Stimulated activated CD8-positive, alpha-beta memory T cell treated with anti-CD3 and anti-CD28 coated beads, Interleukin-12 subunit alpha, Interleukin-12 subunit beta, amount 100 ng/mL, for 1 hour (primary cell): ENCODE results near the gene STK33.

Experiments
- DNase-seq: peaks from one replicate; pipeline ENCODE4 v3.0.0-alpha.2; 2020; ENCODE audit warnings: low read depth

The STK33 gene

DNA sequence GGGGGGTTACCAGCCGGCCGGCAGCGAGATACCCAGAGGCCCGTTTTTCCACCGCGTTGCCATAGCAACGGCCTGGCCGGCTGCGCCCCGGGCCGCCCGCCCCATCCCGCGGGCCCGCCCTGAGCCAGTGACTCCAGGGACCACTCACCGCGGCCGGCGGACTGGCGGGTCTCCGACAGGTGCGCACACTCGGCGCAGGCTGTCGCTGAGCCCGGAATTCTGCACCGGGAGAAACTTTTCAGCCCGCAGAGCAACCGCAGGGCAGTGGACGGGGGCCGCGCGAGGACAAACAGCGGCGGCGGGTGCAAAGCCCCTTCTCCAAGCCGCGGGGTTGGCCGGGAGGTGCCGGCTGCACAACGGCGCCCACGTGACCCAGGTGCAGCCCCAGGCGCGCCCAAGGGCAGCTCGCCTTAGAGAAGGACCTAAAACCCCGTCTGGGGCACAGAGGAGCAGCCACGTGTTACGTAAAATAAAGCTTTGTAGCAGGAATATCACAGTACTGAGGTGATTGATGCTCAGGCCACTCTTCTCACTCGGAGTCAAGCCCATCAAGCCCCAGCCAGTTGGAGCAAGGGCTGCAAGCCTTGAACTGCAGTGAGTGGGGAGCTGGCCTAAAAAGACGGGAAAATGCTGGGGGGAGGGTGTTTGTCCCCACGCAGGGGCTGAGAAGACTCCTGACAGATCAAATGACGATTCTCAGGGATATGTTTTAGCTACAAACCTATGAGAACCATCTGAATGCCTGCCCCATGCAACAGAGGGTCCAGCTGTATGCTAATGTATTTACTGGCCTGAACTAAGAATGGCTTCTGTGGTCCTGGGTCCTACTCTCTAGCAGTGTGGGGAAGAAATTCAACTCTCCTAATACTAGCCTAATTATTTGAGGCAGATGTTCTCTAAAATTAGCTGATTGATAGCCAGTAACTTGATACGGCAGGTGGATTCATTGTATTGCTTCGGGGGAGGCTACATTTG, at the start of gene STK33:
Gene STK33, minus strand, starts transcription at position 294 of the 975 bp plus-strand sequence. CDS start 119,323 bp downstream, outside the sequence.
- DNase-seq = no peak

DNA sequence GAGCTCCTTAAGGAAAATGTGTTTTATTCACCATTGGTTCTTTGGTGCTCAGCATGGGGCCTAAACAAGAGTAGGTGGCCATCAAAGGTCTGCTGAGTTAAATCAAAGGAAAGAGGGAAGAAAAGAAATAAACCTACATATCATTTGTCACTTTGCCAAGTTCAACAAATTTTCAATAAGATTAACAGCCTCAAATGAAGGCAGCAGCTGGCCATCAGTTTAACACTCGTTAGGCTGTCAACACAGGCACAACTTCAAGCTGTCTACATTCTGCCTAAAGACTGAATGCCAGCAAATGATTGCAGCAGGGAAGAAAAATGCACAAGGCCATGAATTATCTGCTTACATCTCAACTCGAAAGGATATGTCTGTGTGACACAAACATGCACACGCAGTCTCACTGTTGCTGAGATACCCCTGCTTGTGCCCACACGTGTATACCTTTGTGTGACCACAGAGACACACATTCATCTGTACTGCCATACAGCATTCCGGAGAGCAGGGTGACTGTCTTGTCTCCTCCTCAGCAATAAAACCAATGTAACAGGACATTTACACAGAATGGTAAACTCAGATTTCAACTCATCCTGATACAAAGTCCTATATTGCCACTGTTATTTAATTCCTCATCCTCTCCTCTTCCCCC, 48.3 kb upstream of the STK33 start:
- no peak for DNase-seq

DNA sequence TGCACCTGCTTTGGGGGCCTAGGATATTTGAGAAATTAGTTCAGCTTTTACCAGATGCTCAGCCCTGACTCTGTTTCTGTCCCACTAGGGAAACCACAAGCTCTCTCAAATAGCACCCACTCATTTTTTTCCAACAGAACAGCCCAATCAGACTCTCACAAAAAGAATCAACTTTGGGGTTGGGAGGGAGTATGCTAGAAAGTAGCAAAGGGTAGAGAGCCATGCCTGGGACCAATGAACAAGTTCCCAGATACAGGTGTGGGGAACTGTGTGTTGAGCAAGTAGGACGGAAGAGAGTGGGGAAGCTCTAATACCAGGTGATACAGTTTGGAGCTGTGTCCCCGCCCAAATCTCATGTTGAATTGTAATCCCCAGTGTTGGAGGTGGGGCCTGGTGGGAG, 47.3 kb upstream of the STK33 start:
- no peak for DNase-seq

DNA sequence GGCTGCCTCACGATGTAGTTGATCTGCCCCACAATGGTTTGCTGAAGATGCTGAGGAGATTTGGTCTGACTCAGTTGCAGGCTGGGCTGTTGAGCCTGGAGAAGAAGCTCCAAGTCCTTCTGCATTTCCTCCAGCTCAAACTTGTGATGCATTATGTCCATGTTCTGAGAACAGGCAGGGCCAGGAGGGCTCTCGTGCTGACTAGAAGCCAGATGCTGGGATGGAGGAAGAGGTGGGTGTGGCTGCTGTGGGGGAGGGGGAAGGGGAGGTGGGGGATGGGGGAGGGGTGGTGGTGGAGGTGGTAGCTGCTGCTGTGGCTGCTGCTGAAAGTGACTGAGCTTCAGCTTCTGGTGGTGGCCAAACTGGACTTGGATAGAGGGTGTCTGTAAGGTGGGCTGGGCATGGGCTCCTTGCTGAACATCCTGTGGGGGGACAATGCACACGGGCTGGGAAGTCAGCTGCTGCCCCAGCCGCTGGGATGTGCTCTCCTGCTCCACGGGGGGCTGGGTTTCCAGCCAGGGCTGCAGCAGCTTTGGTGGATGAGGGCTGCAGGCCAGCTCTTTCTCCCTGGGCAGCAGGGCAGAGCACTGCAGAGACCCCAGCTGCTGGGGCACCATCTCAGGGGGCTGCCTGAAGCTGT, 46.4 kb upstream of the STK33 start:
- no peak for DNase-seq

DNA sequence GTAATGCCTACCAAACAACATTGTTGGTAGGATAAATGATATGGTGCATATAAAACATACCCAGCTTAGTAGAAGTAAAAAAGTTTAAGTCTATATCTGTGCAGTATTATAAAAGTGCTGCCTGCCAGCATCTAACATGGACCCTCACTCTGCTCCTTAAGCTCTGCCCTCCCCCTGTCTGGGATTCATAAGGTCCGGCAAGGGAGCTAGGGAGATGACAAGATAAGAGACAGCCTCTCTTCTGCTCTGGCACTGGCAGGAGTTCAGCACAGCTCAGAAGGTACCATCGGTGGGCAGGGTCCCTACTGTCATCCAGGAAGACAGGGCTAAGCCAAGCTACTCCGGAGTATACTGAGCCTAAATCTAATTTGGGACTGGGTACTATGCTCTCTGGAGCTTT, 45.6 kb upstream of the STK33 start:
- DNase-seq = no peak

DNA sequence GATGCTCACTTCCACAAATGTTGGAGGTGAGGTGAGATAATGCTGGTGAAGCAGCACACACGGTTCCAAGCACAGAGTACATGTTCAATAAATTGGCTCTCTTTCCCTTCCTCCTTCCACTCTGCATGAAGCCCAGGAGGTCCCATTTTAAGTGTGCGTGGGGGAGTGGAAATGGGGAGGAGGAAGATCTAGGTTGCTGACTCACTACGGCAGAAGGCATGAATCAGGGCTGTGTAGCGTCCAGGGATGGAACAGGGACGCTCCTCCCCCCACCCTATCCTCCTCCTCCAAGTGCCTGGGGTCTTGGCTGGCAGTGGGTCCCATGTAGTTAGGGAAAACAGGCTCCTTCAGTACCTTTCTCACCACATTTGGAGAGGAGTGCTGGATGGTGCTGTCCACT, 44.3 kb upstream of the STK33 start:
- no peak for DNase-seq

DNA sequence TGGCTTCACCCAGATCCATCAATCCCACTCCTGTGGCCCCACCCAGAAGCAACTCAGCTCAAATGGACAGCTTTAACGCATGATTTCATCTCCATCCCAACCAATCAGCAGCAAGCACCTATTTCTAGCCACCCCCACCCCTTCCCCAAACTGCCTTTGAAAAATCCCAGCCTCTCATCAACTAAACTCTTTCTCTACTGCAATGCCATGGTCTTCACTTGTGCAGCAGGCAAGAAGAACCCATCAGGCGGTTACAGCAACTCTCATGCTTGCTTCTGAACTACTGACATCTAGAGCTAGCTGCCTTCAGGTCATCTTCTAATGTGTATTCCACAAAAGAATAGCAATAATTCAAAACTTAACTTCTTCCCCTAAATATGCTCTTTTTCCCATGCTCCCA, 42.1 kb upstream of the STK33 start:
- no peak for DNase-seq

DNA sequence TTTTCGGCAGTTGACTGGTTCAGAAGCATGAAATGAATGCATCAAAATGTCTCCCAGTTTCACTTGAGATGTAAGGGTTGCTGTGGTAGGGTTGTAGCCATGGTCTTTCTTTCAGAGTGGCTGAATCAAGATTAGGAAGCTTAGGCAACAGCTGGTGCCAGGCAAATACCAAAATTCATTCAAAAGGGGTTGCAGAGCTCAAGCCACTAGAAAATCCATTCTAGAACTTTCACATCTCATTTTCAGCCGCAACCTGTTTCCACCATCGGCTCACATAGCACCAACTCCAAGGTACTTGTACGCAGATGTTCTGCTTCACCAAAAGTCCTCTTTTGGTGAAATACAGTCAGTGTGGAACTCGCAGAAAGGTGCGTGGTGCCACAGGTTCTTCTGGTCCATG, 40.5 kb upstream of the STK33 start:
- DNase-seq = no peak

DNA sequence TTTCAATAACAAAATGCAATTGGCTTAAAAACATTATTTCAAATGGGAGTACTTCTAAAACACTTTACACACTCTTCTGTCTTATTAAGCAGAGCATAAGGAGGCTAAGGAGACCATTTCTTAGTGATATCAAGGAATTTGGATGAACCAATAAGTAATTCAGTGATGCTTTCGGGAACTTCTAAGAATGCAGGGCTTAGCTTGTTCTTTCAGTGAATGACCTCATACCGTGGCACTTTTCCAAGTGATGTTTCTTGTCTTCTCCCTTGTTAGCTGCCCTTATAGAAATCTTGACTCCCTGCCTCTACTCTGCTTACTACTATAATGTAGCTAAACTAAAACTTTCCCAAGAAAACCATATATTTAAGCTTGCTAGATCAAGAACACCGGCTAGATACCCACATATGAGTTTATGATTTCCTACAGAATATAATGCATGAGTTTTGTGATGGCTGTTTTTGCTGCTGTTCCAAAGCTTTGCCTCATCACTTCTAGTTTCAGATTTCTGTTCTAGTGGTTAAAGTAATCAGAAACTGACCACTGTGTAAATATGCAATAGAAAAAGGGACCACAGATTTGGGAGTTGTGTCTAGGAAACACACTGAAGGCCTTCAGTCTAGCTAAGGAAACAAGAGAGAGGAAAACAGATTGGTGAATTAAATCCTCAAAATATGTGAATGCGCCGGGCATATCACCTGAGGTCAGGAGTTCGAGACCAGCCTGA, 37.5 kb upstream of the STK33 start:
- no peak for DNase-seq

DNA sequence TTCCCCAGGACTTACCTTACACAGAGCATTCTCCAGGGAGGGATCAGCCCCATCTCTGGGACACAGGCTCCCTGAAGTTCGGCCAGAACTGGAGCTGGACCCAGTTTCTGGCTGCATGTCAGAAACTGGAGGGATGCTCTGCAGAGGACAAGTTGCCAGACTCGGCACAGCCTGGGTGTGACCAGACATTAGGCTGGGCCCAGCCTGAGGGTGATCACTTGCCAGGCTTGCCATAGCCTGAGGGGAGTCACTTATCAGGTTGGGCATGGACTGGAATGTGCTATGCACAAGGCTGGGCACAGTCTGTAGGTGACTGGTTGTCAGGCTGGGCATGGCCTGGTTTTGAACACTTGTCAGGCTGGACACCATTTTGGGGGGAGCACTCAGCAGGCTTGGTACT, 30.7 kb upstream of the STK33 start:
- DNase-seq = no peak

DNA sequence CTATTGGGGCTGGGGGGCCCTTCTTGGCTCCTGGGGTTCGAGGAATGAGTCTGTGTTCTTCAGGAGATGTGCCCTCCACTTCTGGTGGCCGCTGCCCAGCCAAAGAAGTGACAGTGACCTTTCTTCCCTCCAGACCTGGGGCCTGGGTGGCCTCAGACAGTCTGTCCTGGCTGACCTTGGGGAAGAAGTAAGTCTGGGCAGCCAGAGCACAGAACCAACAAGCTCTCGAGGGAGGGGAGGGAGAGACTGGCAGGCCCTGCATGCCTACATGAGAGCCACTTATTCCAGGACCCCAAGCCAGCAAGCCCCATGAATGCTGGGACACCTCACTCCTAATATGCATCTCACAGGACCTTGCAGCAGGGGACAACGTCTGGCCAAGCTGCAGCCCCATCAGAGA, 27.1 kb upstream of the STK33 start:
- no peak for DNase-seq

DNA sequence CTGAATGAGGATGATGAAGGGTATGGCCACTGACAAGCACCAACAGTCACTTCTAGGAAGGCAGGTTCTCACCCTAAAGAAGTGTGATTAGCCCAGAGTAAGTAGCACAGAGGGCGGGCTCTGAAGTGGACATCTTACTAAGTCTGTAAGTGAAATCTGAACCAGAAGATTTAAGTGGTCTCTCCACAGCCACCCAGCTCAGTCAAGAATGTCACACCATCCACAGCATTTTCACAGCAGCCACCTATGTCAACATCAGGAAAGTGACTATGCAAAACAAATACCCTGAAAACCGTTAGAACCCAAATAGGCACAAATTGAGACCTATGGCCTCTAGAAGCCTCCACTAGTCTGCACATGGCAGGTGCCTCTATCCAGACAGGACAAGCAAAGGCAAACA, 23.0 kb upstream of the STK33 start:
- no peak for DNase-seq

DNA sequence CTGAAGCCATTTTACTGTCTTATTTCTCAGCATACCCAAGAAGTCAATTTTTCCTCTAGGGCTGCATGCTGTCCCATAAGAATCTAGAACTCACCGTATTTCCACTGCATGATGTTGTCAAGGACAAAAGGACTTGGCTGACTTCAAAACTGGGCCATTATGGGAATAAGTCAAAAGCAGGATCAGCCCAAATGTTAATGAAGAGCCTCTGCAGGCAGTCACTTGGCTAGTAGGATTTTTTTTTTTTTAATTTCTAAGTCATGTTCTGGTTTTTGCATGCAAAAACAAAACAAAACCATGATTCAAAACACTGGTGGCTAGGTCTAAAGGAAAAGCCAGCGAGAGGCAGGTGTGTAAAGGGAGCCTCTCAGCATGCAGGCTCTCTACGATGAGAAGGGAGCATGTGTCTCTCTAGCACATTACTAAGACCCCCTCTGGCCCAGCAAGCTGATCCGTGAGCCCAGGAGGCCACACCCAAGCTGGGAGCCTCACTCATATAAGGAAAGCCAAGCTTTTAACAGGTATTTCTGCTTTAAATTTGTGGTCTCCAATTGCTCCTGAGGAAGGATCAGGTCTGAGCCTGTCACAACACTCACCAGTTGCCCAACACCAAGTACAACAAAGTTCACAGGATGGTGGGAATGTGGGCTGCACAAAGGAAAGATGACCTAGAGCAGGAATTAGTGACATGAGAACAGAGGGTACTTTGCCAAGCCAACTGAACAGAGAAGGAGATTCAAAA, 21.4 kb upstream of the STK33 start:
- DNase-seq = no peak

DNA sequence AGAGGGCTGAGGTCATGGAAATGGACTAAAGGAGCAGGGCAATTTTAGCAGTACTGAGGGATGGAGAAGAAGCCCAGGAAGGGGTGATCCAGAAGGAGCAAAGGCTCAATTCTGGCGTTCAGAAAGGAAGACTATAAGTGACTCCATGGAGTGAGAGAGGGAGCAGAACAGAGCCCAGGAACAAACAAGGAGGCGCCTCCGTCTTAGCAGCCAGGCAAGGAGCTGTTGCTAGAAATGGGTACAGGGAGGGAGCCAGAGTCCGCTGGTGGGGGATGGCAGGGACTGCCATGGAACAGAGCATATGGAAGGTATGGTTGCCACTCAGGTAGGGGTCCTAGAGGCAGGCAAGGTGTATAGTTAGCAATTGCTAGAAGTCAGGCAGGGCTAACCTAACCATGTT, 20.5 kb upstream of the STK33 start:
- DNase-seq = no peak

DNA sequence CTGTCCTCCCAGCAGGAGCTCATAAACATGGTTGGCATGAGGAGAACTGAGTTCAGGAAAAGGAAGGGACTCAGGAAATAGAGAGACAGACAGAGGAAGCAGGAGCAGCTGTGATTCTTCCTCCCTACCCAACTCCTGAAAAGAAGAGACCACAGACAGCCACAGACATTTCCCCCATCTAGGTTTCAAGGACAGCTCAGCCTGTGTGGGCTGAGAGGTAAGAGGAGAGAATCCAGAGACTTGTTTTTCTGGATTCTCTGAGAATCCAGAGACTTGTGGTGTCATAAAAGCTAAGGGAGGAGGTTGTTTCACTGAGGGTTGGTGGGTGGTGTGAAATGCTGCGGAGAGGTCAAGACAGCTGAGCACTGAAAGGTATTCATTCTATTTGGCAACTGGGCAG, 19.0 kb upstream of the STK33 start:
- no peak for DNase-seq

DNA sequence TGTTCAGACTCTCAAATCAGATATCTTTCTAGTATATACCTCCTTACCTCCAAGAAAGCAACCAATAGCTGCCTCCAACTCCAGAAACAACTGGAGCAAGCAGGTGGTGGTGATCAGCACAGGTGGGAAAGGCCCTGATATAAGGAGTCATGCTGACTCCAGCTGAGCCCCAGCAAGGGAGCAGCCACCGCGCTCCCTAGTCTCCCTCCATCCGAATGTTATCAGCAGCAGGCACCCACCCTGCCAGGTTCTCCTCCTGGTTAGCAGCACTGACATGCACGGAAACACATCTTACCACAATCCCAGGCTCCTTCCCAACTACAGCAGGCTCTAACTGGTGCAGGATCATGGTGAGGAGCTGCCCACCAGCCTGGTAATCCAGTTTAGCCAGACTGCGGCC, 18.5 kb upstream of the STK33 start:
- no peak for DNase-seq

DNA sequence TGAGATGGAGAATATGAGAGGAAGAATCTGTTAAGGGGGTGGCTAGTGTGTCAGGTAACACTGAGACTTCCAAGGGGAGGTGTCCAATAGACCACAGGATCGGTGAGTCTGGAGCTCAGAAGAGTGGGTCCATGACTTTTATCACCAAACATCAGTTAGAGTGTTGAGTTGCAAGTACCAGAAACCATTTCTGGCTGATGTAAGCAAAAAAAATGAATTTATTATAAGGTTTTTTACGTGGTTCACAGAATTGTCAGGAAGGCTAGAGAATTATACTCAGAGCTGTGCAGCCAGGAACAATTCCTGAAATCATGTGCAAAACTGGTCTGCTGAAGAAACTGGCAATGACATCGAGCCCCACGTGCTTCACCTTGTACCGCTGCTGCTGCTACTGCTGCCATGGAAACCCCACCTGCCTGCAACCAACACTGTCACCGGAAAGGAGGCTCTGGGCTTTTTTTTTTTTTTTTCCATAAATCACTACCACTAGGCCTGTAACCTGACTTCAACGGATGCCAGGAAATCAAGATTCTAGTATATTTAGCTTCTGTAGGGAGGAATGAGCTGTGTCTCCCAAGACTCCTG, 16.6 kb upstream of the STK33 start:
- DNase-seq = no peak

DNA sequence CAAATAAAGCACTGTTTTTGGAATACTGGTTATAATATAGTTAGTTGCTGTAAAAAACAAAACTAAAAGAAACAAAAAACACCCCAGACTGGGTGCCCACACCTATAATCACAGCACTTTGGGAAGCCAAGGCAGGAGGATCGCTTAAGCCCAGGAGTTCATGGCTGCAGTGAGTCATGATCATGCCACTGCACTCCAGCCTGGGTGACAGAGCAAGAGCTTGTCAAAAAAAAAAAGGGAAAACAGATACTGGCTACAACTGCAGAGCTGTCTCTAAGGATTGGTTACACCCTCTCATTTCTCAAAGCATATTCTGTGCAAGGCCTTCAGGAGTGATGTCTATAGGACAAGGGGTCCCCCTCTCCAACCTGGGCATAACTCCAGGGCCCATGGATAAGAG, 14.6 kb upstream of the STK33 start:
- no peak for DNase-seq

DNA sequence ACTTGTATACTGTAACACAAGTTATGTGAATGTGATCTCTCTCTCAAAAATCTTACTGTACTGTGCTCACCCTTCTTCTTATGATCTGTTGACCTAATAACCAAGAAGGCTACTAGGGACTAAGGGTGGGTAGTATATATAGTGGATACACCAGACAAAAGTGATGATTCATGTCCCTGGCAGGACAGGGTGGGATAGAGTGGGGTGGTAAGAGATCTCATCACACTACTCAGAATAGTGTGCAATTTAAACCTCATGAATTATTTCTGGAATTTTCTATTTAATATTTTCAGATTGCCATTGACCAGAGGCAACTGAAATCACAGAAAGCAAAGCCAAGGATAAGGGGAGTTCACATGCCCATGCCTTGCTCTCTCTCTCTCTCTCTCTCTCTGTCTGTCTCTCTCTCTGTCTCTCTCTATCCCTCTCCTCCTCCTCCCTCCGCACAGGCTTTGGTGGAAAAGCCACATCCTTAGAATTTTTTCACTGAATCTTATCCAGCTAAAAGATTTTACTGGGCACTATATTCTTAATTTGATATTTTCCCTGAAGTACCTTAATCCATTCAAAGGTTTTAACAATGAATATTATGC, 12.0 kb upstream of the STK33 start:
- no peak for DNase-seq

DNA sequence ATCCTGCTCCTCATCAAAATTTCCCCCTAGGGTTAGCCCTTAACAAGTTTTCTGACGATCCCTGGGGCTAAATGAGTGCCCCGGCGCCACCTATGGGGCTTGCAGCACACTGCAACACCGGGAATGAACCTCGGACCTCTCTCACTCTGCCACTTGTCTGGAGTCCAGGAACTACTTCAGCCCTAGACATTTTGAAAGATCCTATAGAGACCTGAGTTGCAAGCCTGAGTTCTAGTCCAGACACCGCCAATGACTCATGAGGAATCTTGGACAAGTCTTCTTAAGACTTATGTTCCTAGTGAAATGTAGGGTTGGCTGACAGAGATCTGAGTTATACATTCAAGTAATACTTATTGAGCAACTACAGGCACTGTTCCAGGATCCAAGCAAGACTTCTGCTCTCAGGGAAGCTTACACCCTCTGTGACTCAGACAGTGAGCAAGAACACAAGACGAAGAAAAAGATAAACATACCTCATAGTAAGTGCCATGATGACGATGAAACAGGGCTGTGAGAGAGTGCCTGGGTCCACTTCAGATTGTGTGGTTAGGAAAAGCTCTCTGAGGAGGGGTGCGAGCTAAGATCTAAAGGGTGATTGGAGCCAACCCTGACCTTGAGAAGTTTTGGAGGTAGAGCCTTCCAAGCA, 10.2 kb upstream of the STK33 start:
- DNase-seq = no peak
